ENCODE data around the gene TRIM42.

The TRIM42 gene

DNA sequence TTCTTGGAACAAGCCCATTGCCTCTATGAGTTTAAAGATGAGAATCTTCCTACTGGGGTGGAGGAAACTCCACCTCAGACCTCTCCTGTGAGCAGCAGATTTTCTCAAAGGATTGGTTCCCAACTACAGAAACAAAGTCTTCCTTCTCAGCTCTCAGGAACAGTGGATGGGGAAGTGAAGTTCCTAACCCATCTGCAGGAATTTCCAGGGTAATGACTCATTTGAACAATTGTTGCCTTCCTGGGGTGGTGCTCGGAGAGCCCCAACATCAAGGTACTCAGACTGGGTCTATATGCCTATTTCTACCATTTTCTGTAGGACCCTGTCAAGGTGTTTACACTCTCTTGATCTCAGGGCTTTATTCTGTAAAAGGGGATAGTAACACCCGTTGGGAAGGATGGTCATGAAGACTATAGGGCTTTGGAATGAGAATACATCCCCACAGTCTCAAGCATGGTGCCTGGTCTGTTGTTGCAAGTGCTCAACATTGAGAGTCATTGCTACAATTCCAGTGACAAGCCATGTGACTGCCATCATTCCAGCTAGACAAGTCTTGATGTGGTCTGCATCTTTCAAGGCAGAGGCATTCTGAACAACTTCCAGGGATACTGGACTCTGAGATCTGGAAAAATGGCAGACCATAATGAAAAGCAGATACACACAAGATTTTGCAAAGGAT is 33.0 kb downstream of the TRIM42 start:
- FAIRE-seq = no peak

DNA sequence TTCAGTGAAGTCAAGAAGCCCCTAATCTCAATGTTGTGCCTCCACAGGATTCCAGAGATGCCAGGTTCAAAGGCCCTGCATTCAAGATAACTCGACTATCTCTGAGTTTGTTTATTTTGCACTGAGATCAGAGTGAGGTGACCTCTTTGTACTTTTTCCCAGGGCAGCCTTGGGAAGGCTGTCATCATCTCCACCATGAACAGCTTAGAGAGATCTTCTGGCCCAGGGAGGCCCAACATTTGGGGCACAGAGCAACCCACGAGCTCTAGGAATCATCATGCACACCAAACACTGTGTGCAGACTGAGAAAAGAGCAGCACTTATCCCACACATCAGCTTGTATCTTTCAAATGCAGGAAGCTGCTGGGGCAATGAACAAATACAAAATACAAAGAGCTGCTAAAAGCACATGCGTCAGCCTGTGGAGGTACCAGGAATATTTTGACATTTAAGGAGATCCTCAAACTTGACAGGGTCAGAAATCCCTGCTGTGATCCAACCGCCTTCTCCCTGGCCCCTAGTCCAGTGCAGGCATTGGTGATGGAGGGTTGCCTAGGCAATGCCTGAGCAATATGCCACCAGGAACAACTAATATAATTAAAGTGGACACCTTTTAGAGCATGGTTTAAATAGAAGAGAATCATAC is 33.6 kb downstream of the TRIM42 start:
- FAIRE-seq = no peak

- FAIRE-seq = no peak
Observed at GRCh38 chr3:140712301-140712700, 34.4 kb downstream of the TRIM42 start.

- no peak for FAIRE-seq
Observed at GRCh38 chr3:140715035-140715434, 37.2 kb downstream of the TRIM42 start.

- no peak for FAIRE-seq
Observed at GRCh38 chr3:140717921-140718320, 40.1 kb downstream of the TRIM42 start.

GRCh38 chr3:140719841-140720614 is 42.2 kb downstream of the TRIM42 start:
- FAIRE-seq = no peak

- no peak for FAIRE-seq
Observed at GRCh38 chr3:140723576-140723975, 45.7 kb downstream of the TRIM42 start.

GRCh38 chr3:140724856-140725812 is 47.3 kb downstream of the TRIM42 start:
- no peak for FAIRE-seq

GRCh38 chr3:140726066-140726465 is 48.2 kb downstream of the TRIM42 start:
- FAIRE-seq = no peak

GRCh38 chr3:140727886-140728285 is 50.0 kb downstream of the TRIM42 start:
- FAIRE-seq = no peak

- FAIRE-seq = no peak
Observed at GRCh38 chr3:140731440-140732119, 53.7 kb downstream of the TRIM42 start.

- no peak for FAIRE-seq
Observed at GRCh38 chr3:140733623-140734022, 55.8 kb downstream of the TRIM42 start.

DNA sequence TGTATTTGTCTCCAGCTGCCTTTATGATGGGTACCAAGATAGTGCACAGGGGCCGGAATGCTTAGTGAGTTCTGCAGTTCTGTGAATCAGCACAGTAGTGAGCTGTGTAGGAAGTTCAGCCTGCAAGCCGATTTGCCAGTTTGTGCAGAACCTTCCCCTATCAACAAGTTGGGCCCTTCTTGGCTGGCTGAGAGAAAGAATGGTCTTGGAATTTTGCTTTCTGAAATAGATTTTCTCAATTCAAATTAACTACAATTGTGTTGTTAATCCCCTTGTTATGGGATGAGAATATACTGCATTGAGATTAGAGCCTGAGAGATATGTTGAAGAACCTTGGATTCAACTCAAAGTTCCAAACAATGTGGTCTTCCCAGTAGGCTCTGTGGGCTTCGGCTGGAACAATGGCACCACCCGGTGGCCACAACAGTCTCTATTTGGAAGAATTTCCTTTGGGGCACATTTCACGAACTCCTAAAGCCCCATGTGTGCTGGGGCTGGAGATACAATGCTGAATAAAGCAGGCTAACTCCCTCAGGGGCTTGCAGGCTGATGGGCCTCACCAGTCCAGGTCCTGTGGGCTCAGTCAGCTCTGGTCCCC is 59.1 kb downstream of the TRIM42 start:
- no peak for FAIRE-seq

DNA sequence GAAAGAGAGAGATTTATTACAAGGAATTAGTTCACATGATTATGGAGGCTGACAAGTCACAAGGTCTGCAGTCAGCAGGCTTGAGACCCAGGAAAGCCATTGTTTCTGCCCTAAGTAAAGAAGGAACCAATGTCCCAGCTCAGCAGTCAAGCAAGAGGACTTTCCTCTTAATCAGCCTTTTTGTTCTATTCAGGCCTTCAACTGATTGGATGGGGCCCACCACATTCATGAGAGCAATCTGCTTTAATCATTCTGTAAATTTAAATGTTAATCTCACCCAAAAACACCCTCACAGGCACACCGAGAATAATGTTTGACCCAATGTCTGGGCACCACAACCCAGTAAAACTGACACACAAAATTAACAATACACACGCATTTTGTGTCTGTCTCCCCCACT is 64.3 kb downstream of the TRIM42 start:
- FAIRE-seq = no peak

DNA sequence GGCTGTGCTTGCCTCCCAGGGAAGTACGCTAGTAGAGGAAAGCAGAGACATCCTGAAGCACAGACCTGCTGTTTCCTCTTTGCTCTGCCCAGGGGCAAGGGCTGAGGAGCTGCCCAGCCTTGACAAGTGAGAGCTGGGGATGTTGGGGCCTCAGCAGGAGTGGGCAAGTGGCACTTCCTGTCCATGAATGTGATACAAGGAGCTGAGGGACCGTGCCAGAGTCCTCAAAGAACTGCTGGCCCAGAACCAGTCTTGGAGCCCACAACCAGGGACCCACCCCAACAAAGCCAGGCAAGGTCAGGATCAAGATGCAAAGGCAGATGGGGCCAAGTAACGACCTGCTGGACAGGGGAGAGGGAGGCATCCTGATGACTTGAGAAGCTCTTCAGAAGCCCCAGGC is 70.3 kb downstream of the TRIM42 start:
- no peak for FAIRE-seq

- FAIRE-seq = no peak
Observed at GRCh38 chr3:140748903-140749302, 71.0 kb downstream of the TRIM42 start.
